ENCODE results near the gene KRT6C.

KRT6C gene

DNA sequence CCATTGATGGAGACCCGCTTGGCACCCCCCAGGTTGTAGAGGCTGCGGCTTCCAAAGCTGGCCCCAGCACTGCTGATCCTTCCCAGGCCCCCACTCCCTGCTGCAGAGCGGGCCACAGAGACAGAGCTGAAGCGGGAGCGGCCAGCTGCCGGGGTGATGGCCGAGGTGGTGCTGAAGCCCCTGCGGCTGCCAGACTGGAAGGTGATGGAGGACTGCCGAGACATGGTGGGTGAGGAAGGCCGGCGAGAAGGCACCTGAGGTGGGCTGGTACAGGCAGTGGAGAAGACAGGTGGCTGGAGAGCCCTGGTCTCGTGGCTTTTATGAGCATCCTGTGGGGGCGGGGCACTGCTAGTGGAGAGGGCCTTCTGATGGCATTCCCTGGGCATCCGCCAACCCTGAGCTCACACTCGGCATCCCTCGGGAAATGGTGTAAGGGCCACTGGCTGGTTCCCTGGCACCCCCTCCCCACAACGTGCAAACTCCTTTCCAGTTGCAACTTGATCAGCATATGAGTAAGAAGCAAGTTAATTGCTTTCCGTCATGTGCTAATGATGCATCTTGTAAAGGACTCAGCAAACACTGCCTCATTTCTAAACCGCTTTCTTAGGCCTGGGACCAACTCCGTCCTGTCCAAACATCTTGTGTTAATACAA, 39.4 kb downstream of the KRT6C start, which contains the start of gene KRT75:
TSS of gene KRT75 (minus strand) at position 291 of the 653 bp plus-strand sequence. CDS start at position 224, 67 bp downstream.
- peak; percentile 43 for DNase-seq

DNA sequence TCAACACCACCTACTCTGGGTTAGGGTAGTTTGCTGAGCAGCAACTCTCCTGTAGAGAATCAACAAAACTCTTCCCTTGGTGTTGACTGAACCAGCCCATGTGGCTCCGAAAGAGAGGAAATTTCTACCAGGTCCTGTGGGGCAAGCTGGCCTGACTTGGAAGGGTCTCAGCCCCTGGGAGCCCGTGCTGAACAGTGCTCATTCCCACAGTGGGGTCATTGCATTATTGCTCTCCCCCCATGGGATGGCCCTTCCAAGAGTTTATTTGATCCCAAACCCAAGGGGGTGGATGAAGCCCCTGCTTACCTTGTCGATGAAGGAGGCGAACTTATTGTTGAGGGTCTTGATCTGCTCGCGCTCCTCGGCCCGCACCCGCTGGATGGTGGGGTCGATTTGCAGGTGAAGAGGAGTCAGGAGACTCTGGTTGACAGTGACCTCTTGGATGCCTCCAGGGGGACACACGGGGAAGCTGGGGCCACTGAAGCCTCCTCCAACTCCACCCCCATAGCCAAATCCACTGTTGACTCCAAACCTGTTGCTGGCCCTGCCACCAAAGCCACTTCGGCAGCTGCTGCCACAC, 40.0 kb downstream of the KRT6C start:
- no peak for DNase-seq

- DNase-seq = no peak
Observed at GRCh38 chr12:52432559-52433207, 40.9 kb downstream of the KRT6C start.

DNA sequence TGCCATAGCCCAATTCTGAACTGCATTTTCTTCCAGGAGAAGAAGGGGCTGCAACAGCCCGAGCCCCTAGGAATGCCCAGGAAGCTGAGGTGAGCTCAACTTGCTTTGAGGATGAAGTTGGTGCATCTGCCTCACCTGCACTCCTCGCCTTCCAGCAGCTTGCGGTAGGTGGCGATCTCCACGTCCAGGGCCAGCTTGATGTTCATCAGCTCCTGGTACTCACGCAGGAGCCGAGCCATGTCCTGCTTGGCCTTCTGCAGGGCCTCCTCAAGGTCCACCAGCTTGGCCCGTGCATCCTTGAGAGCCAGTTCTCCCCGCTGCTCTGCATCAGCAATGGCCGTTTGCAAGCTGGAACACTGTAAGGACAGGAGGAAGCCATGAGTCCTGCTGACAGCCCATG, 45.5 kb downstream of the KRT6C start:
- no peak for DNase-seq

DNA sequence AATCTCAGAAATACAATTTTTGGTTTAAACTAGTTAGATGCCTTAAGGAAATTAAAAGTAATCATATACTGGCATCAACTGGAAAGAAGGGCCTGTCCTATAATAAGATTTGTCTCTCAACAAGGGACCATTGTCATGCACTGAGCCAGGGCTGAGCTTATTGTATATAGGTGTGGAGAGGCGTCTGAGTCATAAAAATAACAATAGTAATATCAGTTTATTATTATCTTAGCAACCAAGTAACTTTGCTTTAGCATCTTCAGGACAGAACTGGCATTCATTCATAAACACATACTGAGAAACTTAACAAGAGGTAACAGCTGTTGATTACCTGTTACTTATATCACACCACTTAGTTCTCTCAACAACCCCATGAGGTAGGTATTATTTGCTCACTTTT, 46.5 kb downstream of the KRT6C start:
- DNase-seq = no peak

- DNase-seq = no peak
Observed at GRCh38 chr12:52426034-52426433, 47.6 kb downstream of the KRT6C start.

GRCh38 chr12:52425466-52425865, 48.1 kb downstream of the KRT6C start:
- no peak for DNase-seq

DNA sequence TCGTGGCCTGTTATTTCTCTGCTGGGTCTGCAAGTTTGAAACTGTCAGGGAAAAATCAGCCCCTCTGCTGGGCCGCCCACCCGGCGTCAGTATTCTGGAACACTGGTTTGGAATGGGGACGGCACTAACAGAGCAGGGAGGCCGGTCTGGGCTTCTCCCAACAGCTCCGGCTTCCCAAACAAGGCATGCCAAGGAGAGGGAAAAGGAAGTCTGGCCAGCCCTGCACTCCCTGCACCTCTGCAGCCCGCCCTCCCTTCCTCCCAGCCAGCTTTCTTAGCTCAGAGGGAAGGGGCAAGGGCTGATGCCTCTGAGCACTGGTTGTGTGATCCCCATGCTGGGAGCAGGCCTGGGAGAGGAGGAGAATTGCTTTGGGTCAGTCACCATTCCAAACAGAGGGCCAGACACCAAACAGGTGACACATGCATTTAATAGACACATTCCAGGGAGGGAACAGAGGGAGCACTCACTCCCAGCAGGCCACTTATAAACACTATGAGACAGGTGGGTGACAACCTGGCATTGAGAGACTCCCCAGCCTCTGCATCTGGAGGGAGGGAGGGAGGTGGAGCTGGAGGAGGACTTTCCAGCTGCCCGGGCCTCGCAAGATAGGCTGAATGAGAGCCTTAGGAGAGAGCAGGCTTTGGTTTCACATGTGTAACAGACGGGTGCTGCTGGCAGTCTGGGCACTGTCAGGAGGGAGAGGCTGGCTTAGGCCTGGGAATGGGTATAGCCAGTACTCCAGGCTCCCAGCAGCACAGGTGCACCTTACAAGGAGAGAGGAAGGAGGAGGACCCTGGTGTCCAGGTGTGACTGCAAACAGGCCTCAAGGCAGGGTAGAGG, 49.7 kb downstream of the KRT6C start:
- DNase-seq = peak; percentile 78

GRCh38 chr12:52423035-52423434, 50.6 kb downstream of the KRT6C start:
- DNase-seq = no peak

GRCh38 chr12:52419656-52420055, 53.9 kb downstream of the KRT6C start:
- DNase-seq = no peak

DNA sequence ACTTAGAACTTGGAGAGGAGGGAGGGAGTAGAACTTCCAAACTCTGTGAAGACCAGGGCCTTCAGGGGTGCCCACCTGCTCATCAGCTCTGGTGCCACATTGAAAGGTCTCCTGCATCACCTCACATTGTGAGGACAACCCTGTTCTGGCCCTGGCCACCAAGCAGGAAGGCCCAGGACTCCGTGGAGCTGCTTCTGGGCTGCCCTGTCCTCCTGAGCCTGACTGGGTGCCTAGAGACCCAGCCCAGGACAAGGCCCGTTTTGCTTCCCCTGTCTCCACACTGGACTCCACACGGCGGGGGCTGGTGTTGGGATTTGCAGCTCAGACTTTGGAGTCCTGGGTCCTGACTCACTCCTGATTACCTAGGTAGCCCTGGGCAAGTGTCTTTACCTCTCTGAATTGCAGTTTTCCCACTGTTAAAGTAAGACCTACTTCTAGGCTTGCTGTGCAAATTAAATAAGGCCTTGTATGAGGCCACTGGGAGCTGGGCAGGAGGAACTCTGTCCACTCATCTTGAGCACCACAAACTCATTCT, 55.0 kb downstream of the KRT6C start:
- DNase-seq = no peak
